NCI-H2029 treated with DMSO at 0.1 percent for 48 hours (cell line): ENCODE data around the gene ZNF430.
"Not testable (repeated sequence)": the region's sequence is repeated elsewhere in the genome, so short reads cannot be mapped to it uniquely, and the experiment has no call there.

Experiments
- DNase-seq: peaks from one replicate; lab custom pipeline; 2025; lab: John Stamatoyannopoulos, UW

Gene ZNF430

DNA sequence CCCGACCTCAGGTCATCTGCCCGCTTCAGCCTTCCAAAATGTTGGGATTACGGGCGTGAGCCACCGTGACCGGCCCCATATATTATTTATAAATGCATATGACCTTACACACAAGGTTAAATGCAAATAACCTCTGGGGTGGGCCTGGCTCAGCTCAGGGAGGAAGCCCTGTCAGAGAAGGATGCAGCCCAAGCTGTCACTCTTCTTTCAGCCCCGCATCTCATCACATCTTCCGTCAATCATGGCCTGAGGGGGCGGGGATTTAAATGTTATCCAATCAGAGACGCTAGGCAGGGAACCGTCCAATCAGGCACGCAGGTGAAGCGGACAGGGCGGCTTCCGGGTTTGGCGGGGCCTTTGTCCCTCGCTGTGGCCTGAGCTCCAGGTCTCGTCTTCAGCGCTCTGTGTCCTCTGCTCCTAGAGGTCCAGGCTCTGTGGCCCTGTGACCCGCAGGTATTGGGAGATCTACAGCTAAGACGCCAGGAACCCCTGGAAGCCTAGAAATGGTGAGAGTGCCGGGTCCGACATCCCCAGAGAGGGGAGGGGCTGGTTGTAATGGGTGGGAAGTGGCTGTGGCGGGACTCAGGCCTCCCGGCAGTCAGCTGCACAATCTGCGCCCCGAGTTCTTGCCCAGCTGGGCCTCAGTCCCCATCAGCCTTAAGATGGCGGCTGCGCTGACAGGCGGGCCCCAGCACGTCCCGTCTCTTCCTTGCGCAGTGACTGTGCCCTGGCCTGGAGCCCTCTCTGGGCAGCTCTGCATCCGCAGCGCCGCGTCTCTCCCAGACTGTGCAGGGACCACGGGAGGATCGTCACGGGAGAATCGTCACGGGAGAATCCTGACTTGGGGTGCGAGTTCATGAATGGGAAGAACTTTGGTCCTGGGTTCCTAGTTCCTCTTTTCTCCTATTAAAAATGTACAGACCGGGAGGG, at the start of gene ZNF430:
ZNF430 (plus strand) TSS at position 360 of the 930 bp plus-strand sequence; CDS start at position 504, 144 bp downstream.
- peak; percentile 92 for DNase-seq

DNA sequence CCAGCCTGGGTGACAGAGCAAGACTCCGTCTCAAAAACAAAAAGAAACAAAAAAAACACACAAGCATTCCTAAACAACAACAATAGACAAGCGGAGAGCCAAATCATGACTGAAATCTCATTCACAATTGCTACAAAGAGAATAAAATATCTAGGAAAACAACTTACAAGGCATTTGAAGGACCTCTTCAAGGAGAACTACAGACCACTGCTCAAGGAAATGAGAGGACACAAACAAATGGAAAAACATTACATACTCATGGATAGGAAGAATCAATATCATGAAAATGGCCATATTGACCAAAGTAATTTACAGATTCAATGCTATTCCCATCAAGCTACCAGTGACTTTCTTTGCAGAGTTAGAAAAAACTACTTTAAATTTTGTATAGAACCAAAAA, 27.7 kb upstream of the ZNF430 start:
- DNase-seq, result not testable (repeated sequence)

DNA sequence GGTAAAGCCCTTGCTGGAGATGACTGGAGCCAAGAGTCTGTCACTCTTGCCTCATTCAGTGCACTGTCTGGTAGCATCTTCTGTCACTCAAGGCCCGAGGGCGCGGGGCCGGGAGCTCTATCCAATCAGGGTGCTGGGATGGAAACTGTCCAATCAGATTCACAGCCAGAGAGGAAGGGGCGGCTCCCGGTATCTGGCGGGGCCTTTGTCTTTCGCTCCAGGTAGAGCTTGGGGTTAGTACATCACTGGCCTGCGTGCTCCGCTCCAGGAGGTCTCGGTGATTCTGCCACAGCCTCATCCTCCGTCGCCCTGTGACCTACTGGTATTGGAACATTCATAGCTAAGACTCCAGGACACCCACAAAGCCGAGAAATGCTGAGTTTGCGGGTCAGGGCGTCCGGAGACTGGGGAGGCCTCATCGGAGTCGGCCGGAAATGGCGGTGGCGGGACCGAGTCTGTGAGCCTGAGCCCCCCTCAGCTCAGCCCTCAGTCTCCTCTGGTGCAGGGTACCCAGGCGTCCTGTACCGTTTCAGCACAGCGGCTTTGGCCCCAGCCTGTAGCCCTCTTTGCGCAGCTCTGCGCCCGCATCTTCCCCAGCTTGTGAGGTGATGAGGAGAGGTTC, 20.6 kb upstream of the ZNF430 start:
- DNase-seq, result peak; percentile 95

DNA sequence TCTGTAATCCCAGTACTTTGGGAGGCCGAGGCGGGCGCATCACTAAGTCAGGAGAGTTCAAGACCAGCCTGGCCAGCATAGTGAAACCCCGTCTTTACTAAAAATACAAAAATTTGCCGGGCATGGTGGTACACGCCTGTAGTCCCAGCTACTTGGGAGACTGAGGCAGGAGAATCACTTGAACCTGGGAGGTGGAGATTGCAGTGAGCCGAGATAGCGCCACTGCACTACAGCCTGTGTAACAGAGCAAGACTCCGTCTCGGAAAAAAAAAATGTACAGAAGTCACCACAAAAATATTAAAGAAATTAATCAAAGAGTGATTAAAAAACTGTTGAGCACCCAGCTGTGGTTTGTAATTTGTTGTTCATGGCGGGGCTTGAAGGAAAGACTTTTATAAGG, 781 bp downstream of the ZNF430 start:
- not testable (repeated sequence) for DNase-seq

DNA sequence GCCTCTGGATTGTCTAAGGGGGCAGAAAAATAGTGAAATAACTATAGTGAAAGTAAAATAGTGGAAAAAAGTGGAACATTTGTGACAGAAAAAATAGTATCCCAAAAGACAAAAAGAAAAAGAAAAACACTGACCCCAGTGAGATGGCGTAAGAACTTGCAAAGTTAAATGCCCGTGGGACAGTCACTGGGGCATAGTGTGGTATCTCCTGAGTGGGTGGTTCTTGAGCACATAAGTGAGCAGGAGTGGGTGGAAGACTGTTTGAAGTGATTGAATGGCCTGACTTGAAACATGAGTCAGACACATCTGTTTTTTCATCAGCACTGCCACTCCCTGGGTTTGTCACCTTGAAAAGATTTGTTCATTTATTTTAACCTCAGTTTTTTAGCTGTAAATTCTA, 2.5 kb downstream of the ZNF430 start:
- DNase-seq, result no peak

DNA sequence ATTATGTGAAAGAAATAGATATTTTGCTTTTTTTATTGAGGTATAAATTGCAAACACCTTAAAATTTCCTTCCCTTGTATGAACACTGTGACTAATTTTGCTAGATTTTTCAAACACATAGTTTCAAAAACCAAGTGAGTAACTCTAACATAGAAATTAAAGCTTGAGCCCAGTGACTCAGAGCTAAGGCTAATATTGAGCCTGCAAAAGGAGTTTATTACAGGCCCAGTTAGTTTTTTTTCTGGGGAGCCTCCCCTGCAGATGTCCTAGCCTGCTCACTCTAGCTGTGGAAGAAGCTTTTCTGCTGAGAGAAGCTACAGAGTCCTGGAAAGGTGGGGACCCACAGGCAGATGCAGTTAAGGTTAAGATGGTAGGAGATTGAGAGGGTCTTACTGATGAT, 3.4 kb downstream of the ZNF430 start:
- no peak for DNase-seq

DNA sequence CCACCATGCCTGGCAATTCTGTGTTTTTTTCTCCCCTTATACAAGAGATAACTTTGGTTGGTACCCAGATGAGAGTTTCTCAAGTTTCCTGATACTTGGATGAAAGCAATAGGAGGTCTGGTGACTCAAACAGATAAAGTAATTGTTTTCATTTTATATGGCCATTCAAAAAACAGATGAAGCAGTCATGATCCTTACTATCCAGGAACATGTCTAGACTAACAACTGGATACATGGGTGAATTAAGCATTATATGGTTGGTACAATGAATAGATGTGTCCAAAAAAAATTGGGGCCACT, 8.5 kb downstream of the ZNF430 start:
- DNase-seq, result no peak

DNA sequence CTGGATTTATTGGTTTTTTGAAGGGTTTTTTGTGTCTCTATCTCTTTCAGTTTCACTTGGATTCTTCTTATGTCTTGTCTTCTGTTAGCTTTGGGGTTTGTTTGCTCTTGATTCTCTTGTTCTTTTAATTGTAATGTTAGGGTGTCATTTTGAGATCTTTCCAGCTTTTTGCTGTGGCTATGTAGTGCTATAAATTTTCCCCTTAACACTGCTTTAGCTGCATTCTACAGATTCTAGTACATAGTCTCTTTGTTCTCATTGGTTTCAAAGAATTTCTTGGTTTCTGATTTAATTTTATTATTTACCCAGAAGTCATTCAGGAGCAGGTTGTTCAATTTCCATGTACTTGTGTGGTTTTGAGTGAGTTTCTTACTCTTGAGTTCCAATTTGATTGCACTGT, 24.6 kb downstream of the ZNF430 start:
- DNase-seq, result no peak

DNA sequence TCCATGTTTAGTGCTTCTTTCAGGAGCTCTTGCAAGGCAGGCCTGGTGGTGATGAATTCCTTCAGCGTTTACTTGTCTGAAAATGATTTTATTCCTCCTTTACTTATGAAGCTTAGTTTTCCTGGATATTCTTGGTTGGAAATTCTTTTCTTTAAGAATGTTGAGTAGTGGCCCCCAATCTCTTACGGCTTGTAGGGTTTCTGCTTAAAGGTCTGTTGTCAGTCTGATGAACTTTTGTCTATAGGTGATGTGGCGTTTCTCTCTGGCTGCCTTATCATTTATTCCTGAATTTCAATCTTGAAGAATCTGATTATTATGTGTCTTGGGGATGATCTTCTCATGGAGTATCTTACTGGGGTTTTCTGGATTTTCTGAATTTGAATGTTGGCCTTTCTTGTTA, 26.0 kb downstream of the ZNF430 start:
- DNase-seq, result no peak

DNA sequence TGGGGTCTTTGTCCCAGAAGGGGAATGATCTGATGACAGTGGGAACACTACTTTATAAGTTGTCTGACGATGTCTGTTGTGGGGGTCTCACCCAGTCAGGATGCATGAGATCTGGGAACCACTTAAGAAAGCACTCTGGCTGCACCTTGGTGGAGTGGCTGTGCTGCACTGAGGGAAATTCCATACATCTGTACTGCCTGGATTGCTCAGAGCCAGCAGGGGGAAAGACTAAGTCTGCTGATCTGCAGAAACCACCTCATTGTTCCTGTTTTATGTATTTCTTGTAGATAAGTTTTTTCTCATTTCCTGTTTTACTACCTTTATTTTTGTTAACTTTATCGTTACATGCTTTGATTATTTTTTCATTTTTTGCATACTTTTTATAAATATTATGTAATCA, 27.3 kb downstream of the ZNF430 start:
- no peak for DNase-seq

DNA sequence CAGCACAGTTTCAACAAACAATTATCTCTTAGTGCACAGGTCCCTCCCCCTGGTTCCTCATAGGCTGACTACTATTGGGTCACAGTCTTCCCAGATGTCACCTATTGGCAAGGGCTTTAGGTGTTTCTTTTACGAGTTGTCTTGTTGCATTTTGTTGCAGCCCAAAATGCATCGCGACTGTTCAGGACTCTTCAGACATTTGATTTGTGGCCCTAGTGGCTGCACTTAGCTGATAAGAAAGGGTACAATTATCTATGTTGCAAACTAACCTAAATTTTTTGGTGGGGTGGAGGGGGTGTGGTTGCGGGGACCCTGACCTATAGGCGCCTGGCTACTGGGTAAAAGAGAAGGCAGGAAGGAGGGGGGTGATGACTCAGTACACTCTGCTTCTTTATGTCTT, 32.4 kb downstream of the ZNF430 start:
- no peak for DNase-seq

DNA sequence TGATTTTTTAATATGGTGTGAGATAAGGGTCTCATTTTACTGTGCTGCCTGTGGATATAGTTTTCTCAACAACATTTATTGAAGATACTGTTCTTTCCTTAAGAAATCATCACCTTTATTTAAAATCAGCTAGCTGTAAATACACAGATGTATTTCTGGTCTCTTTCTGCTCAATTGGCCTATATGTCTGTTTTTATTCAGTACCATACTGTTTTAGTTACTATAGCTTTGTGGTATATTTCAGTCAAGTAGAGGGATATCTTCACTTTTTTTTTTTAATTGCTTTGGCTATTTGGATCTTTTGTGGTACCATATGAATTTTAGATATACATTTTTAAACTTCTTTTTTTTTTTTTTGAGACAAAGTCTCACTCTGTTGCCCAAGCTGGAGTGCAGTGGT, 44.9 kb downstream of the ZNF430 start:
- no peak for DNase-seq

DNA sequence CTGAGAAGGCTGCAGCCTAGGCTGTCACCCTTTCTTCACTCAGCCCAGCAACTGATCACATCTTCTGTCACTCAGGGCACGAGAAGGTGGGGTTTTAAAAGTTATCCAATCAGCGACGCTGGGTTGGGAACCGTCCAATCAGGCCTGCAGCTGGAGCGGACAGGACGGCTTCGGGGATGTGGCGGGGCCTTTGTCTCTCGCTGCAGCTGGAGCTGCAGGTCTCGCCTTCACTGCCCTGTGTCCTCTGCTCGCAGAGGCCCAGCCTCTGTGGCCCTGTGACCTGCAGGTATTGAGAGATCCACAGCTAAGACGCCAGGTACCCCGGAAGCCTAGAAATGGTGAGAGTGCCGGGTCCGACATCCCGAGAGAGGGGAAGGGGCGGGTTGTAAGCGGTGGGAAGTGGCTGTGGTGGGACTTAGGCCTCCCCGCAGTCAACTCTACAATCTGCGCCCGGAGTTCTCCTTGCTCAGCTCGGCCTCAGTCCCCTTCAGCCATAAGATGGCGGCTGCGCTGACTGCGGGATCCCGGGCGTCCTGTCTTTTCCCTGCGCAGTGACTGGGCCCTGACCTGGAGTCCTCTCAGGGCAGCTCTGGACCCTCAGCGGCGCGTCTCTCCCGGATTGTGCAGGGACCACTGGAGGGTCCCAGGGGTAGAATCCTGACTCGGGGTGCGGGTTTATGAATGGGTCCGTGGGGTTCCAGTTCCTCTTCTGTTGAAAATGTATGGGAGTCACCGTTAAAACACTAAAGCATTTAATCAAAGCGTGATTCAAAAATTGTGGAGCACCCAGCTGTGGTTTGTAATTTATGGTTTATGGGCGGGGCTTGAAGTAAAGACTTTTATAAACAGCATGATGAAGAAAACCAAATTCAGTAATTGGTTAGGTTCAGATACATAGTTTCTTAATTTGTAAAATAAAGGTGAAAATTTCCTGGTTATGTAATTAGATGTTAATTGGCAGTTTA, 61.8 kb downstream of the ZNF430 start, which contains the start of gene ZNF714:
ZNF714 (plus strand) TSS at position 193 of the 965 bp plus-strand sequence. CDS start 16,066 bp downstream, outside the sequence.
- DNase-seq, result peak; percentile 86

DNA sequence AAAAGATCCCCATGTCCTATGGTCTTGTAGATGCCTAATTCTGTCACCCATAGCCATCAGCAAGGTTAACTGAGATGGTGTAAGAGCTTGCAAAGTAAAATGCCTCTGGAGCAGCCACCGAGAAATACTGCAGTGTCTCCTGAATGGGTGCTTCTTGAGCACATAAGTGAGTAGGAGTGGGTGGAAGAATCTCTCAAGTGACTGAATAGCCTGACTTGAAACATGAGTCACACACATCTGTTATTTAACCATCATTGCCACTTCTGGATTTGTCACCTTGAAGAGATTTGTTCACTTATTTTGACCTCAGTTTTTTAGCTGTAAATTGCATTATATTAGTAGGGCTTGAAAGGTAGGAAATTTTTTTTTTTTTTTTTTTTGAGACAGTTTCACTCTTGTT, 63.9 kb downstream of the ZNF430 start:
- DNase-seq, result no peak

DNA sequence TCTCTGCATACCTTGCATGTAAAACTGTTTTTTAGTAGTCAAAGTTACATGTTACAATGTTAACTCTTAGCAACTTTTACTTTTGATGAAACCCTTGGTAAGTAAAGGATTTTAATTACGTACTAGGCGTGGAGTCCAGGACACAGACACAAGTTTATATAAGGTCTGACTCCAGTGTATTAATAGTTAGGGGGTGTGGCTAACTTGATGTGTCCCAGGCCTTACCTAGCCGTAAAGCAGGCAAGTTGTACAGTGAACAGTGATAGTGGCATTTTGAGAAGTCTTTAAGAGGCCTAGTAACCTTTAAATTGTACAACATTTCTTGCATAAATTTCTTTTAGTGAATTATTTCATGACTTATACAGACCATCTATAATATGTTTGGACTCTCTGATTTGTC, 67.4 kb downstream of the ZNF430 start:
- DNase-seq, result no peak

DNA sequence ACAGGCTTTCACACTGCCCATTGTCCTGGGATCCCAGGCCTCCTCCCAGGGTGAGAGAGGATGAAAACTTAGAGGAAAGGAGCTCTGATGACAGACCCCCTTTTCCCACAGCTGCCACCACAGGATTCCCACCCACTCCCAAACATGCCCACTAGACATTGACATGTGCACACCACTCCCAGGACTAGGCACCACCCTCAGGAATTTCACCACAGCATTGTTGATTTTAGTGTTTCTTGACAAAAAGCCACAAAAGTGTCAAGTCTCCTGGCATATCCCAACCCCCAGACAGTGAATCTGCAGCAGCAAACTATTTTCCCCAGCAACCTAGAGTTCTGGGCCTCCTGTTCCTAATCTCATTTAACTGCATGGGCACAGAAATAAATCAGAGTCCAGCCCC, 71.7 kb downstream of the ZNF430 start:
- DNase-seq, result no peak

DNA sequence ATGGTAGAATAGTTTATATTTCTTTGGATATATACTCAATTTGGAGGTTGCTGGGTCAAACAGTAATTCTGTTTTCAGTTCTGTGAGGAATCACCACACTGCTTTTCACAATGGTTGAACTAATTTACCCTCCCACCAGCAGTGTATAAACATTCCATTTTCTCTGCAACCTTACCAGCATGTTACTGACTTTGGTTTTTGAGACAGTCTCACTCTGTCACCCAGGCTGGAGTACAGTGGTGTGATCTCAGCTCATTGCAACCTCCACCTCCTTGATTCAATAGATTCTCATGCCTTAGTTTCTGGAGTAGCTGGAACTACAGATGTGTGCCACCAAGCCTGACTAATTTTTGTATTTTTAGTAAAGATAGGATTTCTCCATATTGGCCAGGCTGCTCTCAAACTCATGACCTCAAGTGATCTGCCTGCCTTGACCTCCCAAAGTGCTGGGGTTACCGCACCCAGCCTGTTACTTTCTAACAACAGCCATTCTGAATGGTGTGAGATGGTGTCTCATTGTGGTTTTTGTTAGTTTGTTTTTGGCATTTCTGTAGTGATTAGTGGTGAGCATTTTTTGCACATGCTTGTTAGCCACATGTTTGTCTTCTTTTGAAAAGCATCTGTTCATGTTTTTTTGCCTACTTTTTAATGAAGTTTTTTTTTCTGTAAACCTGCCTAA, 74.0 kb downstream of the ZNF430 start:
- DNase-seq, result no peak

DNA sequence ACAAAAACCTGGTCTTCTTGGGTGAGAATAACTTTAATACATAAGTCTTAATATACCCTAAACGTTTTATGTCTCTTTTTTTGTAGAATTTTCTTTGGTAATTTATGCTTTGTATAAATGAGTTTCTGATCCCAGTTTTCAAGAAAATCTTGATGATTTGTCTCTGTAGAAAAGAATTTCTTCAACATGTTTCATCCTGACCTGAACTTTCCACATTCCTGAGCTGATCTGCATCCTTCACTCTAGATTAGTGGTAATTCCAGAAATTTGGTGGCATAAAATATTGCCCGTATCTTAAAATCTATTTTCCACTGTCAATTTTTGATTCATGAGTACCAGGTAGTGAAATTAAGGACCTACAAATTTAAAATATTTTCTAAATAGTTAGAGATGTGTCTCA, 77.8 kb downstream of the ZNF430 start:
- no peak for DNase-seq

DNA sequence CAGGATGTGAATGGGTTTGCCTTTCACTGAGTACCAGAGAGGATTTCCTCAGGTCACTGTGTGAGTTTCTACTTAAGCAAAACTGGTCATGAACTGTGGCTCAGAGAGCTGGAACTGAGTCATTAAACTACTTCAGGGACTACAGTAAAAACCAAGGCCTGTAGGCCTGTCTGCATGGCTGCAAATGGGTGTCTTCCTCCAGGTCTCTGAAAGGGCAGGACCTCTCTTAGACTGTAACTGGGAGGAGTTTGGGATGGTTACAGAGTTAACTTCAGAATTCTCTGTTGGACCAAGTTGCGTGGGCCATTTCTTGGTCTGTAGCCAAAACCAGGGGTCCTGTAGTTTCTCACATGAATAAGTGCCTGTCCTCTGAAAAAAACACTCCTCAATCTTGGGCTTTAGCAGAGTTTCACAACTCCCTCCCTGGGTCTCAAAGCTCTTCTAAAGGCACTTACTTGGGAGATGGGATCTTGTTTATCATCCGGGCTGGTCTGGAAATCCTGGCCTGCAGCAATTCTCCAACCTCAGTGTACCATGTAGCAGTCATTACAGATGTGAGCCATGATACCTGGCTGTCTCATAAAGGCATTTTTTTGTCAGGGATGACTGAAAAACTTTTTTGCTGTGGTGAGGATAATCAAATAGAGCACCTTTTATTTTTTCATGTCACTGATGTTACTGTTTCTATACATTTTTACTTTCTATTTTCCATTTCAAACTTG, 81.2 kb downstream of the ZNF430 start:
- DNase-seq, result no peak

DNA sequence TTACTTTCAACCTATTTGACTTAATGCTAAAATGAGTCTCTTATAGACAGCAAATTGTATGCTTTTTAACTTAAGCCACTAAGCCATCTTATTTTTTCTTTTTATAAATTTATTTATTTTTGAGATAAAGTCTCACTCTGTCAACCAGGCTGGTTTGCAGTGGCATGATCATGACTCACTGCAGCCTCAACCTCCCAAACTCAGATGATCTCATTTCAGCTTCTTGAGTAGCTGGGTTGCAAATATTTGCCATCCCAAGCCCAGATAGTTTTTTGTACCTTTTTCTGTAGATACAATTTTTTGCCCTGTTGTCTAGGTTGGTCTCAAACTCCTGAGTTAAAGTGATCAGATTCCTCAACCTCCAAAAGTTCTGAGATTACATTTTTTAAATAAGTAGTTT, 88.7 kb downstream of the ZNF430 start:
- DNase-seq, result no peak
